Right lobe of liver (tissue), 4 donors: ENCODE results near the gene CLOCK.

Source experiments
- CTCF ChIP-seq, 4 donors: fragments of 200-600 bp in 3 of 4; fragments of 450-650 bp in 1 of 4; IDR thresholded peaks; one replicate each; pipeline versions ENCODE4 v1.5.1 to v1.8.0; 2016 to 2022; ENCODE audit warnings: antibody characterized with exemption in 4 of 4, mild to moderate bottlenecking in 2 of 4
- POLR2A ChIP-seq: fragments of 450-650 bp; IDR thresholded peaks from one replicate; pipeline ENCODE4 v1.6.1; 2017; ENCODE audit warnings: antibody characterized with exemption, mild to moderate bottlenecking
- donor health status: DM: no; HTN: no; CAD: no.
- donor health status: DM: no; HTN: no; CAD: no.
- donor health status: DM: no; HTN: yes; CAD: no.

- TF ChIP-seq CTCF (IDR thresholded peaks at IDR 0.05) = no peak
- no peak for TF ChIP-seq POLR2A
Measured at GRCh38 chr4:55445921-55446577, 100.7 kb downstream of the CLOCK start.
